WTC11 (cell line): ENCODE data around the gene RPP21. TPM values are rescaled to one million over a fixed set of nuclear protein-coding genes. Genes with fewer than 3 reads are reported as not detected.

Experiments
- ATAC-seq: fragments of 200-7000 bp; cut with Tn5 transposase; 2 replicates; pipeline ENCODE4 v1.10.0; 2021; ENCODE audit warnings: mild to moderate bottlenecking, moderate library complexity
- CTCF ChIA-PET: fragments of 300-600 bp; sonication (Branson Sonifier 250); formaldehyde crosslinking; loops from one replicate; lab custom pipeline; 2021; ENCODE audit warnings: antibody characterized with exemption; lab: Charles Lee
- POLR2A ChIA-PET: fragments of 350-600 bp; sonication (Branson Sonifier 250); formaldehyde crosslinking; loops from one replicate; lab custom pipeline; 2021; ENCODE audit warnings: antibody characterized with exemption; lab: Charles Lee
- DNase-seq: peaks from one replicate; pipeline ENCODE4 v3.0.0; 2021; ENCODE audit warnings: low spot score
- H3K27ac Mint-ChIP-seq: 2 replicates; pipeline ENCODE4 v1.8.0; 2021; ENCODE audit warnings: mixed read lengths
- H3K27me3 Mint-ChIP-seq: 2 replicates; pipeline ENCODE4 v1.8.0; 2021; ENCODE audit warnings: low read depth, mild to moderate bottlenecking, moderate library complexity, mixed read lengths
- H3K36me3 Mint-ChIP-seq: 2 replicates; pipeline ENCODE4 v1.8.0; 2021; ENCODE audit warnings: mixed read lengths
- H3K4me1 Mint-ChIP-seq: 2 replicates; pipeline ENCODE4 v1.8.0; 2022; ENCODE audit warnings: mixed read lengths
- H3K4me3 Mint-ChIP-seq: 2 replicates; pipeline ENCODE4 v1.8.0; 2021; ENCODE audit warnings: mild to moderate bottlenecking, moderate library complexity, mixed read lengths
- H3K9me3 Mint-ChIP-seq: 2 replicates; pipeline ENCODE4 v1.8.0; 2021; ENCODE audit warnings: mixed read lengths
- ELF4 ChIP-seq: sonication (generic); formaldehyde crosslinking; IDR thresholded peaks from 2 replicates; pipeline ENCODE4 v1.8.1; 2022; ENCODE audit warnings: low read depth, mild to moderate bottlenecking, moderate library complexity, missing genetic modification reagents
- ERG ChIP-seq: fragments of 250-450 bp; sonication (Bioruptor Pico); IDR thresholded peaks from 2 replicates; pipeline ENCODE4 v1.8.0; 2021; ENCODE audit warnings: mild to moderate bottlenecking
- FOXK1 ChIP-seq: sonication (generic); formaldehyde crosslinking; IDR thresholded peaks from 2 replicates; pipeline ENCODE4 v1.8.0; 2022; ENCODE audit warnings: mild to moderate bottlenecking, moderate library complexity, missing genetic modification reagents
- HMGA2 ChIP-seq: fragments of 250-450 bp; sonication (Bioruptor Pico); IDR thresholded peaks from 2 replicates; pipeline ENCODE4 v1.4.0; 2021; ENCODE audit warnings: mild to moderate bottlenecking, moderate library complexity
- IRF2 ChIP-seq: sonication (generic); formaldehyde crosslinking; IDR thresholded peaks from 2 replicates; pipeline ENCODE4 v1.8.0; 2022; ENCODE audit warnings: low read depth, missing genetic modification reagents, borderline replicate concordance
- JUN ChIP-seq: sonication (generic); formaldehyde crosslinking; IDR thresholded peaks from 2 replicates; pipeline ENCODE4 v1.8.0; 2023; ENCODE audit warnings: mild to moderate bottlenecking, missing genetic modification reagents
- MYBL2 ChIP-seq: sonication (generic); formaldehyde crosslinking; IDR thresholded peaks from 2 replicates; pipeline ENCODE4 v1.8.1; 2023; ENCODE audit warnings: mild to moderate bottlenecking, moderate library complexity, missing genetic modification reagents
- OVOL2 ChIP-seq: fragments of 250-450 bp; sonication (Bioruptor Pico); IDR thresholded peaks from 2 replicates; pipeline ENCODE4 v1.9.0; 2021; ENCODE audit warnings: mild to moderate bottlenecking, borderline replicate concordance
- STAT6 ChIP-seq: sonication (generic); formaldehyde crosslinking; conservative IDR thresholded peaks from 2 replicates; pipeline ENCODE4 v1.8.1; 2023; ENCODE audit warnings: mild to moderate bottlenecking, low read depth, missing genetic modification reagents, moderate library complexity
- TCF7 ChIP-seq: sonication (generic); formaldehyde crosslinking; IDR thresholded peaks from 2 replicates; pipeline ENCODE4 v1.8.0; 2022; ENCODE audit warnings: mild to moderate bottlenecking, low read depth, missing genetic modification reagents, moderate library complexity
- USF1 ChIP-seq: sonication (generic); formaldehyde crosslinking; IDR thresholded peaks from 2 replicates; pipeline ENCODE4 v1.8.0; 2022; ENCODE audit warnings: mild to moderate bottlenecking, missing genetic modification reagents
- ZBTB21 ChIP-seq: sonication (generic); formaldehyde crosslinking; IDR thresholded peaks from 2 replicates; pipeline ENCODE4 v1.8.1; 2023; ENCODE audit warnings: mild to moderate bottlenecking, missing genetic modification reagents, borderline replicate concordance
- ZBTB43 ChIP-seq: sonication (generic); formaldehyde crosslinking; IDR thresholded peaks from 2 replicates; pipeline ENCODE4 v1.8.1; 2023; ENCODE audit warnings: mild to moderate bottlenecking, missing genetic modification reagents
- total RNA-seq: library from RNA; stranded (reverse); gene quantifications from 3 replicates; pipeline ENCODE4 v1.2.3, GENCODE V29; 2021
- TF ChIP-seq, protein P1 (sequence below): sonication (generic); formaldehyde crosslinking; IDR thresholded peaks from 2 replicates; pipeline ENCODE4 v1.8.0; 2023; ENCODE audit warnings: missing genetic modification reagents

The RPP21 gene
- total RNA-seq, 1 experiment from 2014 or later: 64.1 TPM

DNA sequence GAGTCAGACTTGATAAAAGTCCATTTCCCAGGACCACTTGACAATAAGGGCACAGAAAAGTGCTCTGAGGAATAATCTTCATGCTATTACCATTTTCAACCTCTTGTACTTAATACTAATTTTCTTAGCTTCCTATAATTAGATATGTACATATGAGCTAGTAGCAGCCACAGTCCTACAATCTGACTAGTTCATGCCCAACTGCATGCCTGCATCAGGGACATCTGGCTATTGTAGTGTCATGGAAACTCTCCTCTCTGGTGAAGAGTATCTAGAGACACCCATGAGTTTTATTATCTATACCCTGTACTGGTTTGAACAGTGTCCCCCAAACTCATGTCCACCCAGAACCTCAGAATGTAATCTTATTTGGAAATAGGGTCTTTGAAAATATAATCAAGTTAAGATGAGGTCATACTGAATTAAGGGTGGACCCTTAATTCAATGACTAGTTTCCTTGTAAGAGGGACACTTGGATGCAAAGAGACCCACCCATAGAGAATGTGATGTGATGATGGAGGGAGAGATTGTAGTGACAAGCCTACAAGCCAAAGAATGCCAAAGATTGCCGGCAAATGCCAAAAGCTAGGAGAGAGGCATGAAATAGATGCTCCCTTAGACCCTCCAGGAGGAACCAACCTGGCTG lies 32.2 kb upstream of the RPP21 start:
- Mint-ChIP-seq H3K36me3 (peaks cover 56% of the 10 kb centered on the region), H3K9me3 (no peaks in the 10 kb centered on the region), H3K4me1 (peaks cover 30% of the 10 kb centered on the region), H3K27me3 (no peaks in the 10 kb centered on the region), H3K4me3 (no peak overlapping the region), H3K27ac (no peak overlapping the region)
- DNase-seq: no peak
- CTCF ChIA-PET: no interaction called here
- TF ChIP-seq IRF2 (no peak), ZBTB43 (CRISPR knock-in tag) (no peak), USF1 (CRISPR knock-in tag) (no peak), ZBTB21 (CRISPR knock-in tag) (no peak), ELF4 (CRISPR knock-in tag) (no peak), MYBL2 (CRISPR knock-in tag) (no peak), OVOL2 (CRISPR knock-in tag) (no peak), TCF7 (CRISPR knock-in tag) (no peak)
- TF ChIP-seq, protein P1, sequence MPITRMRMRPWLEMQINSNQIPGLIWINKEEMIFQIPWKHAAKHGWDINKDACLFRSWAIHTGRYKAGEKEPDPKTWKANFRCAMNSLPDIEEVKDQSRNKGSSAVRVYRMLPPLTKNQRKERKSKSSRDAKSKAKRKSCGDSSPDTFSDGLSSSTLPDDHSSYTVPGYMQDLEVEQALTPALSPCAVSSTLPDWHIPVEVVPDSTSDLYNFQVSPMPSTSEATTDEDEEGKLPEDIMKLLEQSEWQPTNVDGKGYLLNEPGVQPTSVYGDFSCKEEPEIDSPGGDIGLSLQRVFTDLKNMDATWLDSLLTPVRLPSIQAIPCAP (CRISPR knock-in tag): no peak
- POLR2A ChIA-PET: interaction anchor here (0.5 kb wide), 1 partner anchor 450 kb away, joined by 4 read pairs; no protein-coding TSS in a partner anchor
- no peak for ATAC-seq

DNA sequence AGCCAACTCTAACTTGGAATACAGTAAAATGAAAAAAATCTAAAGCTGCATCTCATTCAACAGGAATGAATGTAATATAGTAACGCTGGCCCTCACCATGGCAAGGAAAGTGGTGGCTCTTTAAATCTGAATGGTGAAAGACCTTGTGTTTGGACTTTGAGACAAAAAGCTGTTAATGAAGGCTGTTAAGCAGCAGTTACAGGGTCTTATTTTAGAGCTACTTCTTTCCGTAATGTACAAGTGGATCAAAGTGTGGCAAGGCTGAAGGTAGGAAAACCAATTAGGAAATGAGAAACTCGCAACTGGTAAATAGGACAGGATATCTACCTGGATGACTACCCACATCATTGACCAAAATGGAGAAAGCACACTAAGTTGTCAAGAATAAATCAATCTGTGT lies 29.8 kb upstream of the RPP21 start:
- TF ChIP-seq FOXK1 (CRISPR knock-in tag): no peak
- Mint-ChIP-seq H3K9me3 (no peaks in the 10 kb centered on the region), H3K27ac (no peak overlapping the region; the same call in 1 of the 2 replicates), H3K4me1 (peaks cover 49% of the 10 kb centered on the region), H3K36me3 (peaks cover 37% of the 10 kb centered on the region), H3K27me3 (no peaks in the 10 kb centered on the region), H3K4me3 (no peak overlapping the region)
- DNase-seq (no peak), ATAC-seq (no peak)
- POLR2A ChIA-PET: interaction anchor here (1.7 kb wide), 1 partner anchor 11 kb away, joined by 7 read pairs; the partner anchor contains the start of gene TRIM39
- CTCF ChIA-PET: interaction anchor here (0.9 kb wide), 1 partner anchor 43 kb away, joined by 4 read pairs; no protein-coding TSS in a partner anchor

- CTCF ChIA-PET: interaction anchor here (0.8 kb wide), 1 partner anchor 78 kb away, joined by 3 read pairs; no protein-coding TSS in a partner anchor
- Mint-ChIP-seq H3K27me3 (no peaks in the 10 kb centered on the region; the same call in 1 of the 2 replicates), H3K4me3 (no peak overlapping the region; the same call in 1 of the 2 replicates), H3K36me3 (peaks cover 31% of the 10 kb centered on the region), H3K4me1 (peaks cover 67% of the 10 kb centered on the region), H3K27ac (peak overlapping the region; percentile 91), H3K9me3 (no peaks in the 10 kb centered on the region)
- POLR2A ChIA-PET: no interaction called here
- ATAC-seq (no peak), DNase-seq (no peak)
- TF ChIP-seq JUN (CRISPR knock-in tag): no peak
- no peak for TF ChIP-seq ERG (CRISPR knock-in tag)
- TF ChIP-seq HMGA2 (CRISPR knock-in tag): no peak
- no peak for TF ChIP-seq OVOL2 (CRISPR knock-in tag)
- TF ChIP-seq STAT6 (CRISPR knock-in tag): no peak
These were observed 26.9 kb upstream of the RPP21 start for GRCh38 chr6:30317913-30318589.
